GM23338 (cell line): ENCODE measurements around the gene ALG14. TPM values are rescaled to one million over a fixed set of nuclear protein-coding genes. Genes with fewer than 3 reads are reported as not detected.

Experiments
- ATAC-seq: fragments of 200-7000 bp; cut with Tn5 transposase; 3 replicates; pipeline ENCODE4 v1.9.1; 2020
- DNase-seq: peaks from one replicate; pipeline ENCODE4 v3.0.0-alpha.2; 2015; ENCODE audit warnings: low spot score
- H2AFZ ChIP-seq: fragments of 200-600 bp; sonication (generic); 2 replicates; pipeline ENCODE4 v1.8.0; 2016; ENCODE audit warnings: antibody characterized with exemption, mild to moderate bottlenecking, moderate library complexity
- H3F3A ChIP-seq: fragments of 200-600 bp; sonication (generic); replicated peaks from 2 replicates; pipeline ENCODE4 v1.8.0; 2017; ENCODE audit warnings: antibody characterized with exemption, mixed run types, low read depth
- H3K27ac ChIP-seq: fragments of 200-600 bp; sonication (generic); 2 replicates; pipeline ENCODE4 v1.6.1; 2016; ENCODE audit warnings: low read depth
- H3K27me3 ChIP-seq: fragments of 200-600 bp; sonication (generic); 2 replicates; pipeline ENCODE4 v1.8.0; 2016; ENCODE audit warnings: mild to moderate bottlenecking, mixed run types, moderate library complexity; ENCODE audit not compliant: insufficient read depth
- H3K36me3 ChIP-seq: fragments of 200-600 bp; sonication (generic); 2 replicates; pipeline ENCODE4 v1.8.0; 2016; ENCODE audit warnings: mild to moderate bottlenecking; ENCODE audit not compliant: insufficient read depth
- H3K4me1 ChIP-seq: fragments of 200-600 bp; sonication (generic); 2 replicates; pipeline ENCODE4 v1.8.0; 2016; ENCODE audit warnings: mild to moderate bottlenecking, moderate library complexity; ENCODE audit not compliant: insufficient read depth
- H3K4me2 ChIP-seq: fragments of 200-600 bp; sonication (generic); 2 replicates; pipeline ENCODE4 v1.7.1; 2017; ENCODE audit warnings: mixed run types
- H3K4me3 ChIP-seq: fragments of 200-600 bp; sonication (generic); 2 replicates; pipeline ENCODE4 v1.6.1; 2016; ENCODE audit warnings: mixed run types
- H3K79me2 ChIP-seq: fragments of 200-600 bp; sonication (generic); replicated peaks from 2 replicates; pipeline ENCODE4 v1.8.0; 2017; ENCODE audit warnings: mild to moderate bottlenecking; ENCODE audit not compliant: insufficient read depth
- H3K9me2 ChIP-seq: fragments of 200-600 bp; sonication (generic); 2 replicates; pipeline ENCODE4 v1.8.0; 2017; ENCODE audit not compliant: insufficient read depth
- H4K20me1 ChIP-seq: fragments of 200-600 bp; sonication (generic); replicated peaks from 2 replicates; pipeline ENCODE4 v1.8.0; 2017; ENCODE audit warnings: mild to moderate bottlenecking; ENCODE audit not compliant: insufficient read depth
- H3K27ac Mint-ChIP-seq: 2 replicates; pipeline ENCODE4 v1.8.0; 2020; ENCODE audit warnings: inconsistent platforms, mild to moderate bottlenecking, moderate library complexity, mixed read lengths
- H3K27me3 Mint-ChIP-seq: 3 replicates; pipeline ENCODE4 v1.8.0; 2022; ENCODE audit warnings: low read depth, mild to moderate bottlenecking, moderate library complexity, mixed read lengths, inconsistent platforms; ENCODE audit not compliant: insufficient read depth, poor library complexity
- H3K36me3 Mint-ChIP-seq: 3 replicates; pipeline ENCODE4 v1.8.0; 2021; ENCODE audit warnings: low read depth, mild to moderate bottlenecking, inconsistent platforms, moderate library complexity, mixed read lengths
- H3K4me1 Mint-ChIP-seq: 3 replicates; pipeline ENCODE4 v1.8.0; 2020; ENCODE audit warnings: mild to moderate bottlenecking, inconsistent platforms, mixed read lengths
- H3K4me3 Mint-ChIP-seq: 3 replicates; pipeline ENCODE4 v1.8.0; 2021; ENCODE audit warnings: moderate library complexity, mild to moderate bottlenecking, inconsistent platforms, mixed read lengths
- H3K9me3 Mint-ChIP-seq: 3 replicates; pipeline ENCODE4 v1.8.0; 2020; ENCODE audit warnings: moderate library complexity, mild to moderate bottlenecking, inconsistent platforms, mixed read lengths
- CREB1 ChIP-seq: fragments of 250-450 bp; sonication (Bioruptor Pico); IDR thresholded peaks from 2 replicates; pipeline ENCODE4 v1.5.0; 2020; ENCODE audit warnings: low read depth, mild to moderate bottlenecking, moderate library complexity
- CTCF ChIP-seq, 2 experiments: fragments of 200-600 bp in 1 of 2; sonication (generic) in 1 of 2; conservative IDR thresholded peaks; 2 replicates each; pipeline versions ENCODE4 v1.5.1 to v1.6.1; 2016 to 2017; ENCODE audit warnings: antibody characterized with exemption in 2 of 2, low read depth in 2 of 2, mild to moderate bottlenecking in 2 of 2, moderate library complexity in 1 of 2
- ETS1 ChIP-seq: IDR thresholded peaks from 2 replicates; pipeline ENCODE4 v1.6.1; 2016; ENCODE audit warnings: antibody characterized with exemption
- EZH2 ChIP-seq: fragments of 200-600 bp; sonication (generic); IDR thresholded peaks from one replicate; pipeline ENCODE4 v1.8.0; 2017; ENCODE audit warnings: antibody characterized with exemption, mild to moderate bottlenecking, low read depth; ENCODE audit not compliant: unreplicated experiment
- EZH2phosphoT487 ChIP-seq: fragments of 200-600 bp; sonication (generic); IDR thresholded peaks from one replicate; pipeline ENCODE4 v1.8.1; 2018; ENCODE audit warnings: antibody characterized with exemption; ENCODE audit not compliant: unreplicated experiment
- JUNB ChIP-seq: IDR thresholded peaks from one replicate; pipeline ENCODE4 v1.6.1; 2016; ENCODE audit warnings: antibody characterized with exemption; ENCODE audit not compliant: unreplicated experiment
- NANOG ChIP-seq: IDR thresholded peaks from 2 replicates; pipeline ENCODE4 v1.6.1; 2016; ENCODE audit warnings: antibody characterized with exemption, borderline replicate concordance
- POLR2AphosphoS5 ChIP-seq: IDR thresholded peaks from 2 replicates; pipeline ENCODE4 v1.6.1; 2016; ENCODE audit warnings: antibody characterized with exemption, low read depth
- REST ChIP-seq: IDR thresholded peaks from one replicate; pipeline ENCODE4 v1.6.1; 2018; ENCODE audit warnings: antibody characterized with exemption; ENCODE audit not compliant: unreplicated experiment
- STAT1 ChIP-seq: IDR thresholded peaks from one replicate; pipeline ENCODE4 v1.6.1; 2016; ENCODE audit warnings: antibody characterized with exemption; ENCODE audit not compliant: unreplicated experiment
- ZNF114 ChIP-seq: fragments of 250-450 bp; sonication (Bioruptor Pico); IDR thresholded peaks from 2 replicates; pipeline ENCODE4 v1.5.0; 2020; ENCODE audit warnings: mild to moderate bottlenecking, moderate library complexity
- ZNF331 ChIP-seq: fragments of 250-450 bp; sonication (Bioruptor Pico); IDR thresholded peaks from 2 replicates; pipeline ENCODE4 v1.5.0; 2020; ENCODE audit warnings: low read depth, mild to moderate bottlenecking, moderate library complexity
- ZNF462 ChIP-seq: fragments of 250-450 bp; sonication (Bioruptor Pico); IDR thresholded peaks from 2 replicates; pipeline ENCODE4 v1.5.0; 2020; ENCODE audit warnings: mild to moderate bottlenecking, moderate library complexity
- polyA plus RNA-seq: library from polyadenylated mRNA; unstranded; fragments of >200 nt; fragmentation: Nextera tagmentation; extraction: Ambion mirVana; gene quantifications from 2 replicates; pipeline ENCODE4 v1.2.1, GENCODE V29; 2016
- total RNA-seq: library from RNA; depleted of rRNA; stranded (reverse); fragments of >200 nt; shearing (Covaris generic); gene quantifications from 2 replicates; pipeline ENCODE4 v1.2.3, GENCODE V29; 2014

ALG14 gene
- total and polyA plus RNA-seq, 2 experiments from 2014 or later = 0.42 to 2.8 TPM

DNA sequence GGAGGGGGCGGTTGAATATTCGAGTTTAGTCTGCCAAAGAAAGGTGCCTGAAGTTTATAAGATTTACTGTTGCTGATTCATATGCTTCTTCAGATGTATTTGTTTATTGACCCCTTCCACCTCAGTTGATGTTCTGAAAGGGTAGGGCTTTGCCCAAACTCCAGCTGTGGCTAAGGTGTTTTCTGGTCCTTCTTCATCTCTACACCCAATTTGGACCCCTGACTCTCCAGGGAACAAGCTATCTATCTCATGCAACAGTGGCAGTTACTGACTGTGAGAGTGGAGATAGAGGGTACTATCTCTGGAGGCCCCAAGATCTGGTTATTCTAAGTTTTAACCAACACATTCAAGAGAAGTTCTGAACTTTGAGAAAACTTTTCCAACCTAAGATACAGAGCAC lies 12.6 kb upstream of the ALG14 start:
- Histone ChIP-seq H4K20me1 (no peaks in the 10 kb centered on the region), H3K4me3 (peak overlapping the region; percentile 12), H3K36me3 (no peaks in the 10 kb centered on the region), H3K79me2 (no peaks in the 10 kb centered on the region), H3K4me1 (peaks cover 30% of the 10 kb centered on the region), H3K9me2 (0 out of 2 replicates have a peak, but pooled peaks cover 2% of the 10 kb centered on the region), H3F3A (0 out of 2 replicates have a peak, but pooled peaks cover 4% of the 10 kb centered on the region), H3K27ac (no peak overlapping the region), H3K27me3 (no peaks in the 10 kb centered on the region), H3K4me2 (peak overlapping the region; percentile 68), H2AFZ (peak overlapping the region; percentile 92)
- peaks cover 6% of the 10 kb centered on the region; the same call in 1 of the 3 replicates for H3K9me3 Mint-ChIP-seq
- no peak for ATAC-seq
- peaks cover 4% of the 10 kb centered on the region for H3K27me3 Mint-ChIP-seq
- no peak for TF ChIP-seq EZH2
- no peak for TF ChIP-seq STAT1
- TF ChIP-seq JUNB = no peak
- TF ChIP-seq NANOG = no peak
- no peak for TF ChIP-seq CTCF (conservative IDR thresholded peaks at IDR 0.05; ENCODE audit: low read depth in 2 of 2)
- no peak for TF ChIP-seq POLR2AphosphoS5
- TF ChIP-seq ZNF462 (CRISPR knock-in tag) = no peak
- no peak for TF ChIP-seq CREB1 (CRISPR knock-in tag)
- TF ChIP-seq REST = no peak
- TF ChIP-seq ETS1 = no peak
- no peak for TF ChIP-seq EZH2phosphoT487
- TF ChIP-seq ZNF114 = no peak
- no peak for TF ChIP-seq ZNF331 (CRISPR knock-in tag)
- peaks cover 26% of the 10 kb centered on the region for H3K4me1 Mint-ChIP-seq
- H3K36me3 Mint-ChIP-seq = no peaks in the 10 kb centered on the region; the same call in 2 of the 3 replicates
- H3K4me3 Mint-ChIP-seq = no peak overlapping the region
- H3K27ac Mint-ChIP-seq = no peak overlapping the region
- no peak for DNase-seq
